Measurements from ENCODE around the gene MUC3A. TPM values are rescaled to one million over a fixed set of nuclear protein-coding genes. Genes with fewer than 3 reads are reported as not detected.

Gene MUC3A
- total RNA-seq, 6 donors from 2014 or later: 0.30 to 3.1 (median 0.94) TPM

DNA sequence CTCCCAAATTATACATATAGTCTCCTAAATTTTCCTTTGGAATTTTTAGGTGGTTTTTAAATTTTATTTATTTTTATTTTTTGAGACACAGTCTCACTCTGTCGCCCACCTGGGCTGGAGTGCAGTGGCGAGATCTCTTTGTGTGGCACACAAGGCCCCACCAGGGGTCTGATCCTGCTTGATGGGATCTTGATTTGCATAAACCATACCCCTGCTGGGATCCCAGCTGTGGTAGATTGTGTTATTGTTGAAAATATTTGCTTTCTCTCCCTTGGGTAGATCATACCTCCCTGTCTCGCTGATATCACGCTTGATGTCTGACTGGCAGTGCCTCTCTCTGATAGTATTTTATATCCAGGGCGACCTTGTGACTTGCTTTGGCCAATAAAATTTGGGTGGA, 5.6 kb upstream of the MUC3A start:
- H3K4me3 ChIP-seq: no peak overlapping the region
- no peak overlapping the region for H3K27ac ChIP-seq
- peaks cover 0 to 10% (median 7%) of the 10 kb centered on the region in 4 donors for H3K4me1 ChIP-seq
- 83 to 84% methylated on average over 5 of the region's 5 CpGs for WGBS, 2 donors
- DNase-seq: no peak
- ATAC-seq (ENCODE audit: low FRiP score in 2 of 2): no peak
- H3K9me3 ChIP-seq: no peaks in the 10 kb centered on the region
- no peaks in the 10 kb centered on the region for H3K36me3 ChIP-seq
- no peak for TF ChIP-seq POLR2A (IDR thresholded peaks at IDR 0.05)
- H3K27me3 ChIP-seq: no peaks in the 10 kb centered on the region

DNA sequence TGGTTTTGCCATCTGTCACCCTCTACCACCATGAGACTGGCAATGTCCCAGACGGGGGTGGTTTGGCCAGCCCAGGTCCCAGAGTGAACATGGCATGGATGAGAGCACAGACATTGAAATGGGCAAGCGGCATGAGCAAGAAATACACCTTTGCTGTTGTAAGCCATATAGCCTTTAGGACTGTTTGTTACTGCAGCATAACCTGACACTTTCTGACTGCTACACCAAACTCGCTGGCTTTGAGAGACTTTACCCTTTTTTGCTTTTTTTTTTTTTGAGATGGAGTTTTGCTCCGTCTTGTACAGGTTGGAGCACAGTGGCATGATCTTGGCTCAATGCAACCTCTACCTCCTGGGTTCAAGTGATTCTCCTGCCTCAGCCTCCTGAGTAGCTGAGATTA, 5.2 kb upstream of the MUC3A start:
- H3K36me3 ChIP-seq: no peaks in the 10 kb centered on the region
- no peak for TF ChIP-seq POLR2A (IDR thresholded peaks at IDR 0.05)
- no peak for TF ChIP-seq CTCF (IDR thresholded peaks at IDR 0.05)
- TF ChIP-seq EP300 (IDR thresholded peaks at IDR 0.05): no peak
- no peak for TF ChIP-seq POLR2AphosphoS5 (IDR thresholded peaks at IDR 0.05)
- H3K27me3 ChIP-seq: no peaks in the 10 kb centered on the region
- H3K27ac ChIP-seq: no peak overlapping the region
- H3K9me3 ChIP-seq: no peaks in the 10 kb centered on the region
- WGBS, 2 donors: 83 to 91% methylated on average over 4 of the region's 4 CpGs
- ATAC-seq (ENCODE audit: low FRiP score in 2 of 2) (no peak), DNase-seq (no peak)
- no peak overlapping the region for H3K4me3 ChIP-seq
- peaks cover 0 to 10% (median 7%) of the 10 kb centered on the region in 4 donors for H3K4me1 ChIP-seq

DNA sequence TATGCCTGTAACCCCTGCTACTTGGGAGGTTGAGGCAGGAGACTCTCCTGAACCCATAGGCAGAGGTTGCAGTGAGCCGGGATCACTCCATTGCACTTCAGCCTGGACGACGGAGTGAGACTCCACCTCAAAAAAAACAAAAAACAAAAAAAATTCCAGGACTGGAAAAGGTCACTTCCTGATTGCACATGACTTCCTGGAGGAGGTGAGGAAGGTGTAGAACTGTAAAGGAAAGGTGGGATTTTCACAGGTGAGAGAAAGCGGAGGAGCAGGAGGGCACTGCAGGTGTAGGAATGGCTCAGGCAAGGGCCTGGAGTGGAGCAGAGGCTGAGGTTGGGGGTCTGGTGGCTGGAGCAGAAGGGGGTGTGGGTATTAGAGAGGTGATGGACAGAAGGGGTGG, 3.2 kb upstream of the MUC3A start:
- no peak for ATAC-seq (ENCODE audit: low FRiP score in 2 of 2)
- Histone ChIP-seq H3K27ac (no peak overlapping the region), H3K9me3 (no peaks in the 10 kb centered on the region), H3K4me3 (no peak overlapping the region), H3K36me3 (no peaks in the 10 kb centered on the region), H3K4me1 (peaks cover 0 to 10% (median 7%) of the 10 kb centered on the region in 4 donors), H3K27me3 (peaks cover 0 to 9% (median 0%) of the 10 kb centered on the region in 4 donors)
- no peak for DNase-seq
- WGBS, 2 donors: 77 to 84% methylated on average over 4 of the region's 4 CpGs
- TF ChIP-seq POLR2A (IDR thresholded peaks at IDR 0.05) (no peak), CTCF (IDR thresholded peaks at IDR 0.05) (no peak), EP300 (IDR thresholded peaks at IDR 0.05) (no peak), POLR2AphosphoS5 (IDR thresholded peaks at IDR 0.05) (no peak)

GRCh38 chr7:100946766-100947365, 2.5 kb upstream of the MUC3A start:
- peaks cover 0 to 10% (median 7%) of the 10 kb centered on the region in 4 donors for H3K4me1 ChIP-seq
- ATAC-seq (ENCODE audit: low FRiP score in 2 of 2) (no peak), DNase-seq (no peak)
- WGBS, 2 donors: 82 to 87% methylated on average over 11 of the region's 11 CpGs
- no peaks in the 10 kb centered on the region for H3K36me3 ChIP-seq
- no peak overlapping the region for H3K27ac ChIP-seq
- H3K9me3 ChIP-seq: no peaks in the 10 kb centered on the region
- TF ChIP-seq POLR2A (IDR thresholded peaks at IDR 0.05) (no peak), CTCF (IDR thresholded peaks at IDR 0.05) (no peak), POLR2AphosphoS5 (IDR thresholded peaks at IDR 0.05) (no peak), EP300 (IDR thresholded peaks at IDR 0.05) (no peak)
- no peak overlapping the region for H3K4me3 ChIP-seq
- peaks cover 0 to 9% (median 0%) of the 10 kb centered on the region in 4 donors for H3K27me3 ChIP-seq

DNA sequence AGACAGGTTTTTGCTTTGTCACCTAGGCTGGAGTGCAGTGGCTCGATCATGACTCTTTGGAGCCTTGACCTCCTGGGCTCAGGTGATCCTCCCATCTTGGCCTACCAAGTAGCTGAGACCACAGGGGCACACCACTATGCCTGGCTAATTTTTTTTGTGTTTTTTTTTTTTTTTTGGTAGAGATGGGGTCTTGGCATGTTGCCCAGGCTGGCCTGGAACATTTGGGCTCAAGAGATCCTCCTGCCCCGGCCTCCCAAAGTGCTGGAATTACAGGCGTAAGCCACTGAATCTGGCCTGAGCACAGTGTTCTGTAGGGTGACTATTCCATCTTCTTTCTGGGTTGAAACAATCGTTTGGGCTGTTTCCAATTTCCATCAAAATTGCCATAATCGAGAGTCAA, 1.5 kb upstream of the MUC3A start:
- DNase-seq (no peak), ATAC-seq (ENCODE audit: low FRiP score in 2 of 2) (no peak)
- Histone ChIP-seq H3K4me1 (peaks cover 0 to 3% (median 1%) of the 10 kb centered on the region in 4 donors), H3K9me3 (no peaks in the 10 kb centered on the region), H3K27ac (no peak overlapping the region), H3K36me3 (no peaks in the 10 kb centered on the region), H3K27me3 (peaks cover 0 to 9% (median 0%) of the 10 kb centered on the region in 4 donors), H3K4me3 (no peak overlapping the region)
- 82 to 89% methylated on average over 5 of the region's 5 CpGs for WGBS, 2 donors
- TF ChIP-seq EP300 (IDR thresholded peaks at IDR 0.05) (no peak), CTCF (IDR thresholded peaks at IDR 0.05) (no peak), POLR2AphosphoS5 (IDR thresholded peaks at IDR 0.05) (no peak), POLR2A (IDR thresholded peaks at IDR 0.05) (no peak)

All from upper lobe of left lung (tissue), 6 donors.